Right lobe of liver (tissue), 4 donors: ENCODE data around the gene EVC.

Experiments
- CTCF ChIP-seq, 4 donors: fragments of 200-600 bp in 3 of 4; fragments of 450-650 bp in 1 of 4; IDR thresholded peaks; one replicate each; pipeline versions ENCODE4 v1.5.1 to v1.8.0; 2016 to 2022; ENCODE audit warnings: antibody characterized with exemption in 4 of 4, mild to moderate bottlenecking in 2 of 4
- POLR2A ChIP-seq: fragments of 450-650 bp; IDR thresholded peaks from one replicate; pipeline ENCODE4 v1.6.1; 2017; ENCODE audit warnings: antibody characterized with exemption, mild to moderate bottlenecking
- donor health status: DM: no; HTN: no; CAD: no.
- donor health status: DM: no; HTN: no; CAD: no.
- donor health status: DM: no; HTN: yes; CAD: no.

GRCh38 chr4:5720157-5720850 is 9.3 kb downstream of the EVC start:
- no peak for TF ChIP-seq POLR2A
- TF ChIP-seq CTCF (IDR thresholded peaks at IDR 0.05), result no peak
